HG03159 (cell line): Measurements from ENCODE around the gene ZNF749.
"Not testable (repeated sequence)": the region's sequence is repeated elsewhere in the genome, so short reads cannot be mapped to it uniquely, and the experiment has no call there.

Source experiments
- ATAC-seq: cut with Tn5 transposase; IDR thresholded peaks from one replicate; pipeline ENCODE4 v1.9.1; 2021; ENCODE audit warnings: mild to moderate bottlenecking, moderate library complexity; ENCODE audit not compliant: unreplicated experiment

ZNF749 gene

DNA sequence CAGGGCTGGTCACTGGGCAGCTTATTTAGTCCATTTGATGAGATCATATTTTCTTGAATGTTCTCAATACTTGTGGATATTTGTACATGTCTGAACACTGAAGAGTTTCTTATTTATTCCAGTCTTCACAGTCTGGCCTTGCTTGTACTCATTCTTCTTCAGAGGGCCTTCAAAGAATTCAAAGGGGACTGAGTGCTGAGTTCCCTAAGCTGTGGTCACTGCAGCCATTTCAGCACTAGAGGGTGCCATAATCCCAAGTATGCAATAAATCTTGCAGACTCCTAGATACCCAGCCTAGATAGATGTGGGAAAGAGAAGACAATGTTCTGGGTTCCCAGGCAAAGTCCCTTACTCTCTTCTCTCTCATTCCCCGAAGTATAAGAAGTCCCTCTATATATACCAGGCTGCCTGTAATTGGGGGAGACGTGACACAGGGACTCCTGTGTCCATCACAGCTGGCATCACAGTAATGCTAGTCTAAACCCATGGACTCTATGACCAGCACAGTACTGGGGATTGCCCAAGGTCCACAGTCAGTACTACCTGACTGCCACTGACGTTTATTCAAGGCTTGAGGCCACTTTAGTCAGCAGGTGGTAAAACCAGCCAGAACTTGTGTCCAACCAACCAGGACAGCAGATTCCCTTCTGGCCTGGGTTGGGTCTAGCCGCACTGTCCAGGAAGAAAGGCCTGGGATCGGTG, 30.7 kb downstream of the ZNF749 start:
- ATAC-seq: no peak

DNA sequence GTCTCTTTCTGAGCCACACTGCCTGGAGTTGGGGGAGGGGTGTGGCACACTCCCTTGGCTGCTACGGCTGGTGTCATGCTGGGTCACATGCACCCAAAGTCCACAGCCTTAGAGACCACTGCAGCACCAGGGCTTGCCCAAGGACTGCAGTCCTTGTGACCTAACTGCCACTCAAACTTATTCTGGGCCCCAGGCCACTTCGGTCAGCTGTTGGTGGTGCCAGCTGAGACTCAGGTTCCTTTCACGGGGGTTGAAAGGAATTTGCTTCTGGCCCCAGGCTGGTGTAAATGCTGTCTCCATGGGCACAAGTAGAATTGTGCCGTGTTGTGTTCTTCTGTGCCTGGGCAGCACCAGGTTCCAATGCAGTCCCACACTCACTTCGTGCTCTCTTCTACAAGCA, 31.4 kb downstream of the ZNF749 start:
- ATAC-seq: no peak

DNA sequence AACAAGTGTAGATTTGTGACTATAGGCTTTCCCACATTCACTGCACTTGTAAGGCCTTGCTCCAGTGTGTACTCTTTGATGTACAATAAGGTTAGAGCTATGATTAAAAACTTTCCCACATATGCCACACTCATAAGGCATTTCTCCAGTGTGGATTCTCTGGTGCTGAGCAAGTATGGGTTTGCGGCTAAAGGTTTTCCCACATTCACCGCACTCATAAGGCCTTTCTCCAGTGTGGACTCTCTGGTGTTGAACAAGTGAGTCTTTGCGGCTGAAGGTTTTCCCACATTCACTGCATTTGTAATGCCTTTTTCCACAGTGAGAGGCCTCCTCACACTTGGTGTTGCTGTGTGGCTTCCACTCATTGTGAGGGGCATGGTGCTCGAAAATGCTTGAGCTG, 38.5 kb downstream of the ZNF749 start:
- ATAC-seq: no peak

- ATAC-seq: peak; percentile 98
These were observed 42.3 kb downstream of the ZNF749 start, which contains the start of gene ZNF772 for GRCh38 chr19:57477191-57478008. Gene ZNF772 (minus strand): TSS chr19:57477566. CDS start chr19:57477309, 257 bp downstream.

GRCh38 chr19:57487477-57488298, 52.6 kb downstream of the ZNF749 start, which contains the start of gene ZNF419:
Gene ZNF419 (plus strand): TSS chr19:57487750. CDS start chr19:57487951, 201 bp downstream.
- peak; percentile 92 for ATAC-seq

DNA sequence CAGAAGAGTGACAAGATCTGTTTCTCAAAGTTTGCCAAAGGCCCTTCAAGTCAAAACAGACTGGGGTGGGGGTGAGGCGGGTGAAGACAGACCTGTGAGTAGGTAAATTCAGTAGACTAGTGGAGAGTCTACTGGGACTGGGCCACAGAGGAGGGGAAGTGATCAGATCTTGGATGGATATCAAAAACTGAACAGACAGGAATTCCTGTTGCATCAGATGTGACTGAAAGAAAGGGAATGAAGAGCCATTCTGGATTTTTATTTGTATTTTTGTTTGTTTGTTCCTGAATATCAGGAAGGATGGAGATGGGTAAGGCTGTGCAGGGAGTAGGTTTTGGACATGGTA, 53.1 kb downstream of the ZNF749 start:
- not testable (repeated sequence) for ATAC-seq
